GM18868 (cell line): ENCODE results near the gene ASB6.

Source experiments
- ATAC-seq: cut with Tn5 transposase; IDR thresholded peaks from one replicate; pipeline ENCODE4 v1.9.1; 2021; ENCODE audit warnings: mild to moderate bottlenecking, moderate library complexity; ENCODE audit not compliant: unreplicated experiment

ASB6 gene

DNA sequence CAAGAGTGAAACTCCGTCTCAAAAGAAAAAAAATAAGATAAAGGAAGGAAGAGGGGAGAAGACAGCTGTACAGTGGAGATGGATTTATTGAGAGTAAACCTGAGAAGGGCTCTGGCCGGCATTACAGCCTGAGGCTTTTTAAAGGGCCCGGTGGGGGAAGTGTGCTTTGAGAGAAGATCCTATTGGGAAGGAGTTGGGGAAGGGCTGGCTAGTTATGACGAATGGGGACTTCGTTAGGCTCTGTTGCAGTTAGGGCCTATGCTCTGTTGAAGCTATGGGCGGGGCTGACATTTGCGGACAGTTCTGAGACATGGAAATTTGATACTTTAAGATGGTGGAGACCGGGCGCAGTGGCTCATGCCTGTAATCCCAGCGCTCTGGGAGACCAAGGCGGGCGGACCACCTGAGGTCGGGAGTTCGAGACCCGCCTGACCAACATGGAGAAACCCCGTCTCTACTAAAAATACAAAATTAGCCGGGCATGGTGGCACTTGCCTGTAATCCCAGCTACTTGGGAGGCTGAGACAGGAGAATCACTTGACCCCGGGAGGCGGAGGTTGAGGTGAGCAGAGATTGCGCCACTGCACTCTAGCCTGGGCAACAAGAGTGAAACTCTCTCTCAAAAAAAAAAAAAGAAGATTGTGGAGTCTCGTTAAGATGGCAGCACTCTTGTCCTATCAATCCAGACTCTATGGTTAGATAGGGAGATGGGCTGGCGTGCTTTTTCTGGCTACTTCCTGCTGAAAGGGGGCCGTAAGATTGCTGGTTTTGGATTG is 54.3 kb downstream of the ASB6 start:
- ATAC-seq = no peak

- ATAC-seq = no peak
These were observed 55.3 kb downstream of the ASB6 start for GRCh38 chr9:129586685-129587084.

- ATAC-seq = no peak
These were observed 55.7 kb downstream of the ASB6 start for GRCh38 chr9:129586245-129586644.

GRCh38 chr9:129585352-129585751 is 56.6 kb downstream of the ASB6 start:
- no peak for ATAC-seq
